Measurements from ENCODE around the gene TRIO. TPM values are rescaled to one million over a fixed set of nuclear protein-coding genes. Genes with fewer than 3 reads are reported as not detected.
A peak's percentile ranks its signal among the peaks of the same experiment; 100 is the strongest.

Gene TRIO
- total RNA-seq, 1 donor from 2014 or later: 148 TPM

DNA sequence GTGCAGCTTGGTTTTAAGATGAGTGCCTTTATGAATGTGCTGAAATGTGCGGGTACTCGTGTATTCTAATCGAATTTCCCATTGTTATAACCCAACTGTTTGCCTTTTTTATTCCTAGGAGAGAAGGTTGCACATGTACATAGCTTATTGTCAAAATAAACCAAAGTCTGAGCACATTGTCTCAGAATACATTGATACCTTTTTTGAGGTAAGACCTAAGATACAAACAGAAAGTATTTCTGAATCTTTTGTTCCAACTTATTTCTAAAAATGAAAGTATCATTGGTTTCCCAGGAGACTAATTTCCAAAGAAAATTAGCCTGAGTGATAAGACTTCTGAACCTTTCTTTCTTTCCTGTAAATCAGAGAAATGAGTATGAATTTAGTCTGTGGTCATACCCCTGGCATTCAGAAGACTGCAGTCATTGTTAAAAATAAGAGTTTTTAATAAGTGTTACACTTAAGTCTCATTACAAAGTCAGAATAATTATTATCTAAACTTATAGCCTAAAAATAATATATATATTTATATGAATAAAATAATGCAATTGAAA lies 336.1 kb downstream of the TRIO start:
- DNase-seq (no peak), ATAC-seq (no peak)
- H3K36me3 ChIP-seq: peaks cover 98% of the 10 kb centered on the region

DNA sequence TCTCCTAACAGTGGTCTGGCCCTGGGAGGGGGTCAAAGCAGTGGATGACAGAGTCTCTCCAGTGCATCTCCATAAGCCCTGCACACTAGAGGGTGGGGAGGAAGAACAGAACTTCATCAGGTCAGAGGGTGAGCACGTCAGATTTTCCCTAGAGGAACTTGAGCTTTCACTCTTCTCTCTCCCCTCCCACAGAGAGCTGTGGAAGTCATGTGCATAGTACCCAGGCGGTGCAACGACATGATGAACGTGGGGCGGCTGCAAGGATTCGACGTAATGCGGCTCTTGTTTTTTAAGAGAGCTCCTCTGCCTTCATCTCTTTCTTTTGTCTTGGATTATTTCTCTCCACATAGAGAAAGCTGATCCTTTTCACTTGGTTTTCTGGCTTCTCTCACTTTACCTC lies 338.2 kb downstream of the TRIO start:
- intact Hi-C loops (cut with DNase I): no loop called here
- TF ChIP-seq, protein P1, sequence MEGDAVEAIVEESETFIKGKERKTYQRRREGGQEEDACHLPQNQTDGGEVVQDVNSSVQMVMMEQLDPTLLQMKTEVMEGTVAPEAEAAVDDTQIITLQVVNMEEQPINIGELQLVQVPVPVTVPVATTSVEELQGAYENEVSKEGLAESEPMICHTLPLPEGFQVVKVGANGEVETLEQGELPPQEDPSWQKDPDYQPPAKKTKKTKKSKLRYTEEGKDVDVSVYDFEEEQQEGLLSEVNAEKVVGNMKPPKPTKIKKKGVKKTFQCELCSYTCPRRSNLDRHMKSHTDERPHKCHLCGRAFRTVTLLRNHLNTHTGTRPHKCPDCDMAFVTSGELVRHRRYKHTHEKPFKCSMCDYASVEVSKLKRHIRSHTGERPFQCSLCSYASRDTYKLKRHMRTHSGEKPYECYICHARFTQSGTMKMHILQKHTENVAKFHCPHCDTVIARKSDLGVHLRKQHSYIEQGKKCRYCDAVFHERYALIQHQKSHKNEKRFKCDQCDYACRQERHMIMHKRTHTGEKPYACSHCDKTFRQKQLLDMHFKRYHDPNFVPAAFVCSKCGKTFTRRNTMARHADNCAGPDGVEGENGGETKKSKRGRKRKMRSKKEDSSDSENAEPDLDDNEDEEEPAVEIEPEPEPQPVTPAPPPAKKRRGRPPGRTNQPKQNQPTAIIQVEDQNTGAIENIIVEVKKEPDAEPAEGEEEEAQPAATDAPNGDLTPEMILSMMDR (IDR thresholded peaks at IDR 0.05): no peak
- Histone ChIP-seq H3K4me1 (no peaks in the 10 kb centered on the region), H3K36me3 (peaks cover 98% of the 10 kb centered on the region), H3K27me3 (no peaks in the 10 kb centered on the region), H3K4me3 (no peak overlapping the region), H3K9me3 (no peaks in the 10 kb centered on the region), H3K27ac (no peak overlapping the region)
- ATAC-seq (peak; percentile 88), DNase-seq (no peak)

More for the DNA sequence above, 336.1 kb downstream of the TRIO start:
- H3K4me1 ChIP-seq: no peaks in the 10 kb centered on the region
- intact Hi-C loops (cut with DNase I): no loop called here
- H3K27ac ChIP-seq: no peak overlapping the region
- no peaks in the 10 kb centered on the region for H3K27me3 ChIP-seq
- H3K9me3 ChIP-seq: no peaks in the 10 kb centered on the region
- no peak overlapping the region for H3K4me3 ChIP-seq
- TF ChIP-seq, protein P1 (IDR thresholded peaks at IDR 0.05): no peak

DNA sequence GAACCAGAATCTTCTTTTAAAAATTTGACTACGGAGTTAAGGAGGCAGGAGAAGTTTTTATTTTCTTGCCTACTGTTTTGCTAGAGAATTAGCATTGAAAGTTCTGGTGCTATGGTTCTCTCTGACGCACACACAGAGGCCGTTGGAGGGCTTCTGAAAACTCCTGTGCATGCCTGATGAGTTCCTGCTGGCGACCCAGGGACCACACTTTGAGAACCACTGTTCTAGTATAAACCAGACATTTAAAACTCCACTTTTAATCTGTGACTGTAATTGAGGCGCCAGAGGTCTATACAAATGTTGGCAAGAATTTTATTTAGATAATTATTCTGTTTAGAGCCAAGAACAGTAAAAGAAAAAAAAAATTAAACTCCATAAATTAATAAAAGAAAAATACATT lies 338.9 kb downstream of the TRIO start:
- Histone ChIP-seq H3K9me3 (no peaks in the 10 kb centered on the region), H3K4me3 (no peak overlapping the region), H3K36me3 (peaks cover 97% of the 10 kb centered on the region), H3K27me3 (no peaks in the 10 kb centered on the region), H3K4me1 (no peaks in the 10 kb centered on the region), H3K27ac (no peak overlapping the region)
- intact Hi-C loops (cut with DNase I): no loop called here
- ATAC-seq (no peak), DNase-seq (no peak)
- TF ChIP-seq, protein P1 (IDR thresholded peaks at IDR 0.05): no peak

DNA sequence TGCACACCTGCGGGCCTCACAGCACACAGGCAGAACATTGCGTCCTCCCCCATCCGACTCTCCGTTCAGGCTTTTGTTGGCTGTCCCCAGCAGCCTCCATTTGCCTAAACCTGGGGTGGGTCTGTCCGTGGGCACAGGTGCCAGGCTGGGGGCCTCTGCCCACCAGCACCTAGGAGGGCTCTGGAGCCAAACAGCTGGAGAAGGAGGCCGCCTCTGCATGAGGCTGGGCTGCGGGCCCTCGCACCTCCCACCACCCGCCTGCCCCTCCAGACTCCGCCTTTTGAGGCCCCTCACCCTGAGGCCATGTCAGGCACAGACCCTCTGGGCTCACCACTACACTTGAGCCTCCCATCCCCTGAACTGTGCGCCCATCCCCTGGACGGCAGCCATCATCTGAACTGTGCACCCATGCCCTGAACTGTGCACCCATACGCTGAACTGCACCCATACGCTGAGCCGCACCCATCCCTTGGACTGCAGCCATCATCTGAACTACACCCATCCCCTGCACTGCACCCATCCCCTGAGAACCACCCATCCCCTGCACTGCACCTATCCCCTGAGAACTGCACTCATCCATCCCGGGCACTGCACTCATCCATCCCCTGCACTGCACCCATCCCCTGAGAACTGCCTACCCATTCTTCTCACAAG lies 340.5 kb downstream of the TRIO start:
- Histone ChIP-seq H3K9me3 (no peaks in the 10 kb centered on the region), H3K4me3 (no peak overlapping the region), H3K4me1 (no peaks in the 10 kb centered on the region), H3K27me3 (no peaks in the 10 kb centered on the region), H3K36me3 (peaks cover 92% of the 10 kb centered on the region), H3K27ac (no peak overlapping the region)
- TF ChIP-seq, protein P1 (IDR thresholded peaks at IDR 0.05): no peak
- DNase-seq (no peak), ATAC-seq (peak; percentile 6)
- intact Hi-C loops (cut with DNase I): no loop called here

DNA sequence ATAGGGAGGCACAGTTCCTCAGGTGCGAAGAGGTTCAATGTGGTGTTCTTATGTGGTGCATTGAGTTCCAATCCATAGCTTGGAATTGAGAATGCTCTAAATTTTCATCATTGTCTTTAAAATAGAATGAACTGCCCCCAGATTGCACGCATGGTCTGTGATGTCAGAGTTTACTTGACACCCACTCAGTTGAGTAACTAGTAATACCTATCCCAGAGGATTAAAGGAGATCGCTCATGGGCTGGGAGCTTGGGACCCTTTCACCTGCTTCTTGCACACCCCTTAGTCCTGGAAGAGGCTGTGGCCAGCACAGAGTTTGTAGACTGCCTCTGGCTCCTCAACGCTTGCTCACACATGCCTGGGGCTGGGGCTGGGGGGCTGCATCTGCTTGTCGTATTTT lies 343.3 kb downstream of the TRIO start:
- Histone ChIP-seq H3K4me1 (no peaks in the 10 kb centered on the region), H3K9me3 (no peaks in the 10 kb centered on the region), H3K4me3 (no peak overlapping the region), H3K27ac (no peak overlapping the region), H3K27me3 (no peaks in the 10 kb centered on the region), H3K36me3 (peaks cover 94% of the 10 kb centered on the region)
- intact Hi-C loops (cut with DNase I): no loop called here
- TF ChIP-seq, protein P1 (IDR thresholded peaks at IDR 0.05): no peak
- ATAC-seq: no peak
- DNase-seq: no peak

Data from upper lobe of right lung (tissue), 1 donor.